DMS79 treated with DMSO at 0.1 percent for 48 hours (cell line): Measurements from ENCODE around the gene BDKRB2.
"Not testable (repeated sequence)": the region's sequence is repeated elsewhere in the genome, so short reads cannot be mapped to it uniquely, and the experiment has no call there.

Experiments
- DNase-seq: peaks from one replicate; lab custom pipeline; 2025; lab: John Stamatoyannopoulos, UW

BDKRB2 gene

DNA sequence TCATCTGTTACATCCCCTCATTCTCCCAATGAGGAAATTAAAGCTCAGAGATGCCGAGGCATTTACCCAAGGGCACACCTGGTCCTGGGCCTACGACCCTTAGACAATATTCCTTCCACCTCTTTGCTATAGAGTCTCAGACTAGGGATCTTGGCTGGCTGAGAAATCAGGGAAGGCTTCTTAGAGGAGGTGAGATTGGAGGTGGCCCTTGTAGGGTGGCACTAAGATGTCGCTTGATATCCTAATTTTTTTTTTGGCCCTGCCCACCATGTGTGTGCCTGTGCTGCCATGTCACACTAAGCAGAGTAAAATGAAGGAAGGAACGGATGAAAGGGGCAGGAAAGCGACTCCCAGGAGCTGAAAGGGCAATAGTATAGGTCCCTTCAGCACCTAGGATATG is 20.6 kb downstream of the BDKRB2 start:
- no peak for DNase-seq

DNA sequence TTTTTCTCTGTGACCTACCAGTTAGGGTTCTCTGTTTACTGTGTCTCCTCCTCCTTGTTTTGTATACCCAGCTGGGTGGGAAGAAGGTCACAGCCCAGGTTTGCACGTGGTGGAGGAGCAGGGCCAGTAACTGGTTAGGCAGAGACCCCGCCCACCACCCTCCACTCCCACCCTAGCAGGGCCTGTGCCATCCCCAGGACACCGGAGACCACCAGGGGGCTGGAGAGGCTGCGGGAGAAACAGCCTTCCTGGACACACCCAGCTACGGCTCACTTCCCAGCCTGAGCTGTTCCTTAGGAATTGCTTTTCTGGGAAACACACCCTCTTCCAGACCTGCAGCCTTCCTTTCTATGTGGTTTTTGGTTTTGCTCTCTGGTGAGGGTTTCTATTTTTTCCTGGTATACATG is 21.1 kb downstream of the BDKRB2 start:
- no peak for DNase-seq

DNA sequence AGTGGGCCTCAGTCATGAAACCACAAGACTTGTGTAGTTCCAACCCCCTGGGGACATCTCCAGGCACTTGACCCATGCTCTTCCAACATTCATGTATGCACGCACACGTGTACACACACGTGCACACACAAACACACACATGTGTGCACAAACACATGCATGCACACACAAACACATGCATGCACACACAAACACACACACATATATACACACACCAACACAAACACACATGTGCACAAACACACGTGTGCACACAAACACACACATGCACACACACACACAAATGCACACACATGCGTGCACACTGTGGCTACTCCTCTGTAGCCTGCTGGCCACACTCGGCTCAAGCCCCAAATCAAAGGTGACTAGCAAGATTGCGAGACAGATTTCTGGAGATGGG is 22.8 kb downstream of the BDKRB2 start:
- DNase-seq = no peak

DNA sequence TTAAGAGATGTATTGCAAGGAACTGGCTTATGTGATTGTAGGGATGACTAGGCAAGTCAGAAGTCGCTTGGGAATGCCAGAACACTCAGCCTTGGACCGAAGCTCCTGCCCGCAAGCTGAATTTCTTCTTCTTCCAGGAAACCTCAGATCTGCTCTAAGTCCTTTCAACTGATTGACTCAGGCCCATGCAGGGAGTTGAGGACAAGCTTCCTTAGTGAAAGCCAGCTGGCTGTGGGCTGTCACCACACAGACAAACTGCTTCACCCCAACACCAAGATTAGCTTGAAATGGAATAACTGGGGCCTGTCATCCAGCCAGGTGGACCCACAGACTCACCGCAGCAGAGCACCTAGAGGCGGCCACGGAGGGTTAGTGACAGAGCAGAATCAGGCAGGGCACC is 24.7 kb downstream of the BDKRB2 start:
- no peak for DNase-seq

DNA sequence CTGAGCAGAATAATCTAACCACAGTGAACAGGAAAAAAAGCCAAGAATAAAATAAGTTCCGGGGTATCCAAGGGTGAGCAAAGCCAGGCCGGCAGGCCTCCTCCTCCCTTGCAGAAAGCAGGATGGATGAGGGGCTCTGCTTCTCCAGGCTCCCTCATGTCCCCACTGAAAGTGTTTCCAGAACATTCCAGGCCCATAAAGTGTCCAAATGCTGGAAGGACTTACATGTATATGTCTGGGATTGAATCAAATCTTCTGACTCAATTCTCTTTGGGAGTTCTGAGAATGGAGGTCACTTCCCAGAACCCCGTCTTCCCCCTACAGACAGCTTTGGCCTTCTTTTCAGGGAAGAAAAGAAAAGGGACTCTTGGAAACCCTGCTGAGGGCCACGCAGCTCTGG is 26.4 kb downstream of the BDKRB2 start:
- no peak for DNase-seq

DNA sequence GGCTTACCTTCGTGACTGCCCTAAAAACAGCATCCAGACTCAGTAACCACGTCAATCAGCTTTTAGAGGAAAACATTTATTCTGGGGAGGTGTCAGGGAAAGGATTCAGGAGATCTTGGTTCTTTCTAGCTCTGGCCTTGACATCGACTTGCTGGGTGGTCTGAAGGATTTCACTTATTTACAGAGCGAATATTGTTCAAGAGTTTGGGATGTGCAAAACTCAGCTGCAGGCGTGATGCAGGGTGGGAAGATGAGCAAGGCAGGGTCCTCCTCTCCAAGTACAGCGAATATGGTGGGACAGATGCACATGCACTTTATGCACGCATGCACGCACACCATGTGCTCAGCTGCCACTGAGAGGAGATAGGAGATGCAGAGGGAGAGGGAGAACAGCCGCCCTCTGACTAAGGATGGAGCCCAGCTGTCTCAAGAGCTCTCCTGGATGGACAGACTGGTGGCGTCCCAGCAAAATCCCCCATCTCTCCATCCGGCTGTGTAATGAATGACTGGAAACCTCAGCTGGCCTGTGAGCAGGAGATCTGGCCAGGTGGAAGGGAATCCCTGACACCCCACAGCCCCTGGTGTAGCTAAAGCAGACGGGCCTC is 27.0 kb downstream of the BDKRB2 start:
- DNase-seq = no peak

DNA sequence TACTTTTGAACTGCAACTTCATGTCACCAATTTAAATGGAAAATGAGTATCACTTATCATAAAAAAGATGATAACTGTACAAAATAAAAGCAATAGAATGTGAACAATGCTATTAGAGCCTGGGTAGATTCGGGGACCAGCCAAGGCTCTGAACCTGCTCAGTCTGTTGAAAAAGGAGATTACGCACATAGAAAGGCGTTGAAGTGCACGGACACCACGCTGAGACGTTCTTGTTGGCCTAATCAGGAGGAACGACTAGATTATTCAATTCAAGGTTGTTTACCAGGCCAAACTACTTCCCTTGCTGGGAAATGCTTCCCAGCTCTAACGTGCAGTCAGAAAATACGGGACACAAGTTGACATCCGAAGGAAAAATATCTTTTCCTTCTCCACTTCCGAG is 27.9 kb downstream of the BDKRB2 start:
- no peak for DNase-seq

DNA sequence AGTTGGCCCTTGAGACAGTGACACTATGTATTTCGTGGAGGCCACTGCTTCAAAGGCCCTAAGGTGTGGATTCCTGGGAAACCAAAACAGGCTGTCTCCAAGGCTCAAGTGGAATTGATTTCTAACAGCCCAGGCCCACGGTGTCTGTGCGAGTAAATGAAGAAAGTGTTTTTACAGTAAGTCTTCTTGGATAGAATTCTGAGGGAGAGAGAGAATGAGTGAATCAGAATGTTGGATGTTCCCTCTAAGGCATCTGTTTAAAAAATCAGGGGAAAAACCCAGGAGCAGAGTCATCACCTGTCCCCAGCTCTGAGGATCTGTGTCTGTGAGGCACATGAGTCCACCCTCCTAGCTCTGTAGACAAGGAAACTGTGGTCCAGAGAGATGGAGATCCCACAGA is 29.0 kb downstream of the BDKRB2 start:
- DNase-seq = no peak

DNA sequence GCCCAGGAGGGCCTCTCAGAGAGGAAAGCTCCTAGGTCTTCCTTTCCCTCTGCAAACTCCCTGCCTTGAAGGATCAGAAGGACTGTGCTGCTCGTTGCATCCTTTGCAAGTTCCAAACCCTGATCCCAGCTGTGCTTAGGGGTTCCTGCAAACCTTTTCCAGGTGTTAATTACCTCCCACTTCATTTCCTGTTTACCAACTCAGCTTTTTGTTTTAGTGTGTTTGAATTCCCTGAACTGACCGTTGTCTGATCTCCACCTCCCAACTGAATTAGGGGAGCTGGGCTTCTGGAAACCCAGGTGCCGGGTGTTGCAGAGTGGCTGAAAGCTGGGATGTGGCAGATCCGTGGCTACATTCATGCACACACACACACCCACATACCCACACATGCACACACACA is 30.8 kb downstream of the BDKRB2 start:
- no peak for DNase-seq

DNA sequence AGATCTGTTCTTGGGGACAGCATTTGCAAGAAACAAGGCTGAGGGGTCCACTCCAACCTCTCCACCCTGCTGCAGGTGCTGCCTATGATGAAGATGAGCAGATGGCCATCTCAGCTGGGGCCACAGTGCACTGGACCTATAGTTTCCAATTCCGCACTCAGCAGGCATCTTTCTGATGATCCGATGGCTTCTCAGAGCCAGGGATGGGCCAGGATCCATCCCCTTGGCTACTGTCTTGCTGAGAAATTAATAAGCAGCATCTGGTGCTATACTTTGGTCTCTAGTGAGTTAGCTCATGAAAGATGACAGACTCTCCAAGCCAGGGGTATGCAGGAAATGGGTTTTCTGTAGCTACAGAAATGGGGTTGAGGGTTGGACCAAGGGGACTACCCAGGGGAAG is 33.0 kb downstream of the BDKRB2 start:
- no peak for DNase-seq

DNA sequence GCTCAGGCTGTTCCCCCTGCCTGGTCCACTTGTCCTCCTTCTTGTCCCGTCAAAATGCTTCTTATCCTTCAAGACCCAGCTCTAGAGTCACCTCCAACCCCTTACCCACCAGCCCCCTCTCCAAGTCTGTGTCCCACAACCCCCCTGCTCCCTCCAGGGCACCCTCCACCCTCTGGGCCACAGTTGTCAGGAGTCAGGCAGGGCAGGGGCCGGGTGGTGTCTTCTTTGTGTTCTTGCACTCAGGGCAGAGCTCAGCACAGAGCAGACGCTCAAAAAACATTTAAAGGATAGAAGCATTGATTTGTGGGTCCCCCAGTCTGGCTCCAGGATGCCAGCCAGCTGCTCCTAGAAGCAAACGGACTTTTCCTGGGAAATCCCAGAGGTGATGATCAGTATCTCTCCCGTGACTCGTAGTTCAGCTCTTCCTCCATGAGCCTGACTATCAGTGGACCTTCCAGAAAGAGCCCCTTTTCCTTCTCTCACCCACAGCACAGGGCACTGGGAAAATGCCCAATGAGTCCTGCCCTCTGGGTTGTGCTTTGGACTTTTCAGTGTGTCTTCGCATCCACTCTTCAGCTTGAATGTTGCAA is 34.1 kb downstream of the BDKRB2 start:
- no peak for DNase-seq

DNA sequence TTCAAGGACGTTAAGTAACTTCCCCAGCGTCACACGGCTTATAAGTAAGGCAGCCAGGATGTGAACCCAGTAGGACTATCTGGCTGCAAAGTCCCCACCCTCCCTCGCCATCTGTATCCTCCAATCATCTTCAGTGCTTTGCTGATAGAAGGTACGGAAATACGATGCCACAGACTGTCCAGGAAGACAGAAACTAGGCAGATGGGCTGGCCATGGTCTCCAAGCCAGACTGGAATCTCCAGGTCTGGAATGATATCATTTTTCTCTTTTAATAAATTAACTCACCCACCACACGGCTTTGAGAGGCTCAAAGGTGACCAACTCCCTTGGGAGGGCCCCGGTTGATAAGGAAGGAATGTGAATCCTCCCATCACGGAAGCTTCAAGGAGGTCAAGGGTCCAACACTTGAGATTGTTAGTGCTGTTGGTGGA is 35.1 kb downstream of the BDKRB2 start:
- no peak for DNase-seq

DNA sequence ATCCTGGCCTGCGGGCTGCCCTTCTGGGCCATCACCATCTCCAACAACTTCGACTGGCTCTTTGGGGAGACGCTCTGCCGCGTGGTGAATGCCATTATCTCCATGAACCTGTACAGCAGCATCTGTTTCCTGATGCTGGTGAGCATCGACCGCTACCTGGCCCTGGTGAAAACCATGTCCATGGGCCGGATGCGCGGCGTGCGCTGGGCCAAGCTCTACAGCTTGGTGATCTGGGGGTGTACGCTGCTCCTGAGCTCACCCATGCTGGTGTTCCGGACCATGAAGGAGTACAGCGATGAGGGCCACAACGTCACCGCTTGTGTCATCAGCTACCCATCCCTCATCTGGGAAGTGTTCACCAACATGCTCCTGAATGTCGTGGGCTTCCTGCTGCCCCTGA is 36.0 kb downstream of the BDKRB2 start:
- DNase-seq = no peak

DNA sequence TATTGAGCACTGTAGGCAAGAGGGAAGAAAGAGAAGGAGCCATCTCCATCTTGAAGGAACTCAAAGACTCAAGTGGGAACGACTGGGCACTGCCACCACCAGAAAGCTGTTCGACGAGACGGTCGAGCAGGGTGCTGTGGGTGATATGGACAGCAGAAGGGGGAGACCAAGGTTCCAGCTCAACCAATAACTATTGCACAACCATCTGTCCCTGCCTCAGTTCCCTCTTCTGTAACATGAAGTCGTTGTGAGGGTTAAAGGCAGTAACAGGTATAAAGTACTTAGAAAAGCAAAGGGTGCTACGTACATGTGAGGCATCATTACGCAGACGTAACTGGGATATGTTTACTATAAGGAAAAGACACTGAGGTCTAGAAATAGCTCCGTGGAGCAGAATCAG is 37.5 kb downstream of the BDKRB2 start:
- DNase-seq = no peak

DNA sequence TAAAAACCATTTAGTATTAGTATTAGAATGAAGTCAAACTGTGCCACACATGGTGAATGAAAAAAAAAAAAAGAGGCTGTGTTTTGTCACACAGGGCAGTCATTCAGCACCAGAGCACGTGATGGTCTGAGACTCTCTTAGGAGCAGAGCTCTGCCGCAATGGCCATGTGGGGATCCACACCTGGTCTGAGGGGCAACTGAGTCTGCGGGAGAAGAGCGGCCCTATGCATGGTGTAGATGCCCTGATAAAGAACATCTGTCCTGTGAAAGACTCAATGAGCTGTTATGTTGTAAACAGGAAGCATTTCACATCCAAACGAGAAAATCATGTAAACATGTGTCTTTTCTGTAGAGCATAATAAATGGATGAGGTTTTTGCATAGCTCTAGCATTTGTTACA is 39.1 kb downstream of the BDKRB2 start:
- no peak for DNase-seq

DNA sequence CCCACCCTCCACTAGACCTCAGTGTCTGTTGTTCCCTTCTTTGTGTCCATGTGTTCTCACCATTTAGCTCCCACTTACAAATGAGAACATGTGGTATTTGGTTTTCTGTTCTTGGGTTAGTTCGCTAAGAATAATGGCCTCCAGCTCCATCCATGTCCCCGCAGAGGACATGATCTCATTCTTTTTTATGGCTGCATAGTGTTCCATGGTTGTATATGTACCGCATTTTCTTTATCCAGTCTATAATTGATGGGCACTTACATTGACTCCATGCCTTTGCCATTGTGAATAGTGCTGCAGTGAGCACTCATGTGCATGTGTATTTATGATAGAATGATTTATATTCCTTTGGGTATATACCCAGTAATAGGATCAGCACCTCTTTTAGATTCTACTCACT is 40.4 kb downstream of the BDKRB2 start:
- not testable (repeated sequence) for DNase-seq

DNA sequence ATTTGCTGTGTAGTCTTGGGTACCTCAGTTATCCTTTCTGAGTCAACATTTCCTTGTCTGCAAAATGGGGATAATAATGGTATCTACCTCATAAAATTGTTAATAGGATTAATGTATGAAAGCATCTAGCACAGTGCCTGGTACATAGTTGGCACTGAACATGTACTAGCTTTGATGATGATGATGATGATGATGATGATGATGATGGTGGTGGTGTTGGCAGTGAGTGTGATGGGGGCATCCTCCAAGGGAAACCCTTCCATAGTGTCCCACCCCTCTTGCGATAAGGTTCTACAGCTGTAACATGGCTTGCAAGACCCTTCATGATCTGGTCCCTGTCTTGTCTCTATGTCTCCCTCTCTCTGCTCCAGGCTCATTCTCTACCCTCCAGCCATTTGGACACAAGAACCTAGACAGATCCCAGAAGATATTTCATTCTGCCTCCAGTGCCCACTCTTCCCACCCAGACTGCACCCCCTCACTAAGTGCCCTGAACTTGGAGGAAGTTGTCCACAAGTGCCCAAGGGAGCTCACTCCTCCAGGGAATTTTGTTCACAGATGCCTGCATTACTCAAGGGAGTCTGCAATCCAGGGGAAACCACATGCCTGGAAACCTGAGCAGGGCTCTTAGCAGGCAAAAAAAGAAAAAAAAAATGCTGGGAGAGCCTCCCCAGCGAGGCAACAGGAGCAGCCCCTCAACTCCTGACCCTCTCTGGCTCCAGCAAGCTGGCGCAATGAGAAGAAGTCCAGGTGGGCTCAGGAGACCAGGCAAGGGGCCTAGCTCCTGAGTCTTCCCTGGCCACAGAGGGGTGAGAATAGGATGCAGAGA is 41.3 kb downstream of the BDKRB2 start:
- DNase-seq = no peak

DNA sequence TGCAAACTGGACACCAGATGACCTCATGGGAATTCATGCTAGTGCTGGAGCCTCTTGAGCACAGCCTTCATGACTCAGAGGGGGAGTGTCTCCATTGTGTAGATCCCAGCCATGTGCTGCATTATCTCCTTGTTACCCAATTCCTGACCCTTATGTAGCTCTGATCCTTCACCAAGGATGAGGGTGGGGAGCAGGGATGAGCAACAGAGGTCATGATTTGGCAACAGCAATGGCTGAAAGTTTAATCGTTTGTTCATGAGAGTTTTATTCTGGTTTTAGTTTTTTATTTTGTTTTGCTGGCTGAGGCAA is 41.9 kb downstream of the BDKRB2 start:
- no peak for DNase-seq

DNA sequence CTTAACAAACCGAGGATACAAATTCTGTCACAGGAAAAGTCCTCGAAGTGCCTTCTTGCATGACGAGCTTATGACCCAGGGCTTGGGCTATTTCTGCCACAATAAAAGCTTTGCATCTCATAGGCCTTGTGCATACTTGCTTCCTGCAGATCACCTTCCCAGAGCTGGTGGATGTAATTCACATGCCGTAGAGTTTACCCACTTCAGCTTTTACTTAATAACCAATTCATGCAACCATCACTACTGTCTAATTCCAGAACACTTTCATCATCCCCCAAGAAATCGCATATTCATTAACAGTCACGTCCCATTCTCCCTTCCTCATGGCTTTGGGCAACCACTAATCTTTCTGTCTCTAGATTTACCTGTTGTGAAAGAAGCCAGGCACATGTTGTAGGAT is 42.4 kb downstream of the BDKRB2 start:
- no peak for DNase-seq

DNA sequence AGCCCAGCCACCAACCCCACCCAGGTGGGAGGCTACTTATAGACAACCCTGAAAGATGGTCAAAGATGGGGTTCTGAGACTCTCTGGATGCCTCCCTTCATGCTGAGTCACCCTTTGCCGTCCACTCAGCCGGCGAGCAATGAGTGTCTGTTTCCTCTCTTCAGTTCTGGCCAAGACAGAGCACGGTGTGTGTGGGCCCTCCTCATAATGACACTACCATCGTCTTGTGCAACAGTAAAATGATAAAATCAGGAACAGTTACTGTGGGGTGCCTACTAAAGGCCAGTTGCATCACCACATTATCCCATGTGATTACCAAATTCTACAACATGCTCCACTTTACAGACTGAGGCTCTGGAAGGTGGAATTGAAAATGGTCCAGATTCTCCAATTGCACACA is 44.4 kb downstream of the BDKRB2 start:
- no peak for DNase-seq

DNA sequence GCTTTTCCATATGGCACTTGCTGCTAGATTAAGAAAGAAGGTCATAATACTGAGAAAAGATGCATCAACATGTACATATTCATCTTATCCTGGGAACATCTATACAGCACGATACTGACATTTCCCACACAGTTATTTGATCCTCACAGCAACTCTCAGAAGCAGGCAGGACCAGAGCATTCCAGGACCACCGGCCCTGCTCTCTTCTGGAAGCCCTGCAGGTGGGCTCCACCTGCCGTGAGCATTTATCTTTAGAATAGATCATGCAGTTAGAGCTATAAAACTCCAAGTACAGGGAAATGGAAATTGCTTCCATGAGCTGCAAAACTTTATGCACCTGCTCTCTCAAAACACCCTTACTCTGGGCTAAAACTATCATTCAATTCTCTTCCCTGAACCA is 45.8 kb downstream of the BDKRB2 start:
- no peak for DNase-seq

DNA sequence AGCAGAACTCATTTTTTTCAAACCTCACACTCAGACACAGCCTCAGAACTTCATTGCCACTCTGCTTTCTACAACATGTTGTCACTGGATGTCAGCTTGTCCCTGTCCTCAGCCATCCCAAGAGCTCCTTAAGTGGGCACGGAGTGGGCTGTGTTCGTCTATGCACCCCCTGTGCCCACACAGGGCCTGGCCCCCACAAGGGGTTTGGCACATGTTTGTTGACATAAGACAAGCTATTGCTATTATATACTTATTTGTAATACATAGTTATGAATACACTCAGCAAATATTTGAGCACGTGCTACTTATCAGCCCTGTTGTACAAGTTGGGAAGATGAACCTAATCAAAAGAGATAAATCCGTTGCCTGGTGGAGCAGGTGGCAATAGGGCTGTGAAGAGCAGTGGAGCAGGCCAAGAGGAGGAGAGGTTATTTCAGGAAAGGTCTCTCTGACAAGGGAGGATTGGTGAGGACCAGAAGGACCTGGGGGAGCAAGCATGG is 47.1 kb downstream of the BDKRB2 start:
- DNase-seq = no peak

DNA sequence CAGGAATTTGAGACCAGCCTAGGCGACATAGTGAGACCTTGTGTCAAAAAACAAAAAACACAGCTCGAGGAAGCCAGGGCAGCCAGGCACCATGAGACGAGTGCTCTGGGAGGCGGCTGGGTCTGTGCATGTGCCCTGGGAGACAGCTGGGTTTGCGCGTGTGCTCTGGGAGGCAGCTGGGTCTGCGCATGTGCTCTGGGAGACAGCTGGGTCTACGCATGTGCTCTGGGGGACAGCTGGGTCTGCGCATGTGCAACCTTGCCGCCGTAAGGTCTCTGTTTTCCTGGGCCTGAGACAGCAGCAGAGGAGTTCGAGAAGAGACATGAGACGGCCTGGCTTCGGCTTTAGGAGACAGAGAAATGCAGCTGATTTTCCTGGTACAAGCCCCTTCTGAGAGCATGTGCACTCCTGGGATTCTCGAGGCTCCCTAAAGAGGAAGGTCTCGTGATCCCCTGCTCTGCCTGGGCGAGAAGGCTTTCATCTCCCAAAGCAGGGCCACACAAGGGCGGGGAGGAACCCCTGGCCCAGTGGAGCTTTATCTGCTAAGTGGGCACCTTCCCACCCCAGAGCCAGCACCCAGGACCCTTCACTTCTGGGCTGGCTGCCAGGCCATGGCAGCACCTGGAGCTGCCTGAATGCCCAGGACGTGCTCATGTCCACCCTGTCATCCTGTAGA is 47.8 kb downstream of the BDKRB2 start:
- peak; percentile 24 for DNase-seq
